H1 (cell line): Measurements from ENCODE around the gene SGCD. TPM values are rescaled to one million over a fixed set of nuclear protein-coding genes. Genes with fewer than 3 reads are reported as not detected.

Source experiments
- EGR1 ChIP-seq: IDR thresholded peaks from 2 replicates; pipeline ENCODE4 v1.6.1; 2011; ENCODE audit warnings: low read depth, low read length, borderline replicate concordance
- TAF7 ChIP-seq: optimal IDR thresholded peaks from 2 replicates; pipeline ENCODE3; 2011; ENCODE audit warnings: low read depth, mild to moderate bottlenecking, inconsistent platforms, low read length, moderate library complexity, borderline replicate concordance
- polyA plus RNA-seq, 7 experiments: library from polyadenylated mRNA; depleted of rRNA in 3 of 7; stranded (reverse) in 5 of 7; unstranded in 2 of 7; fragments of >200 nt in 5 of 7; fragments of 200-250 nt in 2 of 7; gene quantifications; 1 replicate in 5 of 7; 2 replicates in 1 of 7; 4 replicates in 1 of 7; pipeline versions ENCODE4 v1.2.1 to v1.2.3, GENCODE V29; 2011 to 2013; ENCODE audit warnings: missing spikeins in 2 of 7, mixed read lengths in 2 of 7
- total RNA-seq: library from RNA; stranded (reverse); fragmentation: NEBNext Ultra II Directional; extraction: Animal tissue kit (Norgen Biotek cat#: 25700); gene quantifications from 2 replicates; pipeline ENCODE4 v1.2.1, GENCODE V29; 2021

SGCD gene
- total and polyA plus RNA-seq, 2 of the 8 experiments (the other 6 are each of a cell fraction or from before 2014, with no cell fraction given): 0.04 to 0.08 TPM

DNA sequence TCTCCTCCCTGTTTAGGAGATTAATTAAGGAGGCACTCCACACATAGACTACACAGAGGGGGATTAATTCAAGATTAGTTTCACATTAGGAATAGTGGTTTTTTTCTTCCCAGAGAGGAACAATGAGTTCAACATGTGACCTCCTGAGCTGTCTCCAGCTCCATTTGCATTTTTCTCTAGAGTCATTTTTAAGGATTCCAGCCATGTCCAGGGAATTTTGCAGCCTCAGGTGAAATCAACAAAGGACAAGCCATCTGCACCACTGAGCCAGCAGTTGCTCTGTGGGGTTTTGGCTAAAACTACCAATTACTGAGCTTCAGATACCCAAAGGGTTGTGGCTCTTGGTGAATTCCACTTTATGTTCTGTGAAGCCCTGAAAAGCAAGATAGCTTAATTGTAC lies 264.7 kb downstream of the SGCD start (continued):
- TF ChIP-seq EGR1: no peak
- no peak for TF ChIP-seq TAF7
